Bone marrow (tissue), 2 donors: Measurements from ENCODE around the gene PITX1.
"Not testable (repeated sequence)": the region's sequence is repeated elsewhere in the genome, so short reads cannot be mapped to it uniquely, and the experiment has no call there.

ENCODE experiments used
- DNase-seq, 2 donors: peaks; one replicate each; lab custom pipeline; 2025; lab: John Stamatoyannopoulos, UW

Gene PITX1

GRCh38 chr5:135010502-135011354 is 23.3 kb downstream of the PITX1 start:
- DNase-seq, result no peak

DNA sequence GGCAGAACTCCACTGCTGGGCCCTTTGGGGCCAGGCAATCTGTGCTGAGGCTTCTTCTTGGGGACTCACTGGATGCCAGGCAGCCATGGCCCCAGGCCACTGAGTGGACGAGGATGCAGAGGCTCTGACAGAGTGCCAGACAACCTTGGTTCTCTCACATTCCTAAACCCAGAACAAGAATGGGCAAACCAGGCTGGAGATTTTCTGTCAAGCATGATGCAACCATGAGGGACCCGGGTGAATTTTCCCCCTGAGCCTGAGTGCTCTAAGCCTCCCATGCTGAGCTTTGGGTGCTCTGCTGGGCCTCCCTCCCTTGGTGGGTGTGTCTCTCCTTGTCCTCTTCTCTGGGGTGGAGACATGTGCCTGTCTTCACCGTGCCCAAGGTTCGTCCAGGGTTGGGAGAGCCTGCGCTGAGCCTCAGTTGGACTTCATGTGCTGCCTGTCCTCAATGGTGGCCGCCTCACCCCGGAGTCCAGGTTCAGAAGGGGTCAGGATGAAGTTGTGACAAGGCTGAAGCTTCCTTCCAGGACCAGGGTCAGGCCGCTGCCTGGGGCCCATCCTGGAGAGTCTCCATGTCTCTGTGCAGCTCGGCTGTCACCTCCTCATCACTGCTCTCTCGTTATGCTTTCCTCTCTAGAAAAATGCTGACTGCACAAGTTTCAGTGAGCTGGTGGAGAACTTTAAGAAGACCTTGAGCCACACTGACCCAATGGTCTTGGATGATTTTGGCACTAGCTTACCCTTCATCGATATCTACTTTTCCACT is 24.1 kb downstream of the PITX1 start:
- no peak for DNase-seq

- DNase-seq, result no peak
These were observed 24.9 kb downstream of the PITX1 start for GRCh38 chr5:135008981-135009735.

GRCh38 chr5:135008556-135008955 is 25.5 kb downstream of the PITX1 start:
- no peak for DNase-seq

DNA sequence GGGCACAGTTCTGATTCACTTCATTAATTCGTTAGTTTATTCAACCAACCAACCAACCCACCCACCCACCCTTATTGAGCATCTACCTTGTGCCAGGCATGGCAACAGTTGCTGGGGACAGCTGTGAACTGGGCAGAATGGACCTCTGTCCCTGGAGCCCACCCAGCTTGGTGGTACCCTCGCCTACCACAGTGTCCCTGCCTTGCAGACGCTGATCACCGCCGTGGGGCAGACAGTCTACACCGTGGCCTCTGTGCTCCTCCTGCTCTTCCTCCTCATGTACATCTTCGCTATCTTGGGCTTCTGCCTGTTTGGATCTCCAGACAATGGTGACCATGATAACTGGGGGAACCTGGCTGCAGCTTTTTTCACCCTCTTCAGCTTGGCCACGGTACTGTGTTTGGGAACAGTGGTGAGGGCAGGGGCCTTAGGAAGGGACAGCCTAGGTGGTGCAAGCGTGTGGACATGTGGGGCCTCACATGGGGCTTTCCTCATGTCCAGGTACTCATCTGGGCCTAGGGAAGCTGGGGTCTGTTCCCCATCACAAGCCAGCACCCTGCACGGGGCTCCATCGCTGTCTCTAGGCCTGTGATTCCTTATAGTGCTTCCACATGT is 26.2 kb downstream of the PITX1 start:
- DNase-seq, result no peak

DNA sequence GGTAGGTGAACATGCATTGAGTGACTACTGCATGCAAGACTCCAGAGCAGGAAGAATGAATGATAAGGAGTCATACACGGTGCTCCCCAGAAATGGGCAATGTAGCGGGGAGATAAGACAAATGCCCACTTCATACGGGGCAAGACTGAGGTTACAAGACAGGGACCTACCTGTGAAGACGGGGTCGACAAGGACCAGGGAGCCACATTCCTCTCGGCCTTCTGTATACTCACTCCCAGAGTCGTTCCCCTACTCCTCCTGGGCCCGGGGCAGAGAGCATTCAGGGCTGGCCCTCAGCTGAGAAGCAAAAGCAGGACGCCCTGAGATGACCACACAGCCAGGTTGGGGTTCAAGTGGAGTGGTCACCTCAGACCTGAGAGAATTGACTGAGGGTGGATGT is 26.7 kb downstream of the PITX1 start:
- DNase-seq, result no peak

DNA sequence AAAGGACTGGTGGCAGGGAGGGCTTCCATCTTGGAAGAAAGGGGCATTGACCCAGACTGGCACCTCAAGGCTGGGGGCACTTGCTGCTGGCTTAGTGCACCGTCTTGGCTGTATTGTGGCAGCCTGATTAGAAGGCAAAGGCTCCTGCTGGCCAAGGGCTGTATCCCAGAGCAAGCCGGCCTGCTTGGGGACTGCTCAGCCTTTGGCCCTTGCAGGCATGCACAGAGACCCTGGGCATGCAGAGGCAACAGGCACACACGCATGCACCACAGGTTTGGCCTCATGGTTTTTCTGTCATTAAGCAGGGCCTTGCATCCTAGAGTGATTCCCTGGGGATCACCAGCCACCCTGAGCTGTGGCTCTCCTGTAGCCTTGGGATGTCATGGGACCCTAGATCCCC is 29.0 kb downstream of the PITX1 start:
- no peak for DNase-seq

DNA sequence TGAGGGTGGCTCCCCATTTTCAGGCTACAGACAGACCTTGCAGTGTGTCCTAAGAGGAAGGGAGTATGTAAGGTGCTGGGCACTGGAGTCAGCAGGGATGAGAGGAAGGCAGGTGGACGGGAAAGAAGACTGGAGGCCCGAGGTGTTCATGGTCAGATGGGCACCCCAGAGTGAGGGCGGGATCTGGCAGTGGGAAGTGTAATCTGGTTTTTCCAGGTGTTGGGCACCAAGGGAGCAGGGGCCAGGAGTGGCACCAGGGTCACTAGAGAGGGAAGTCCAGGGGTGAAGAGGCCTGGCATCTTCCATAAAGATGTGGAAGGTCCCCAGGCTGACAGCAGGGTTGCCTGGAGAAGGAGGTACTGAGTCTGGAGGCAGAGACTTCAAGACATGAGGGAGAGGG is 29.7 kb downstream of the PITX1 start:
- DNase-seq, result no peak

DNA sequence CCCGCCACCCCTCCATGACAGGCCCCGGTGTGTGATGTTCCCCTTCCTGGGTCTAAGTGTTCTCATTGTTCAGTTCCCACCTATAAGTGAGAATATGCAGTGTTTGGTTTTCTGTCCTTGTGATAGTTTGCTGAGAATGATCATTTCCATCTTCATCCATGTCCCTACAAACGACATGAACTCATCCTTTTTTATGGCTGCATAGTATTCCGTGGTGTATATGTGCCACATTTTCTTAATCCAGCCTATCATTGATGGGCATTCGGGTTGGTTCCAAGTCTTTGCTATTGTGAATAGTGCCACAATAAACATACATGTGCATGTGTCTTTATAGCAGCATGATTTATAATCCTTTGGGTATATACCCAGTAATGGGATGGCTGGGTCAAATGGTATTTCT is 36.0 kb downstream of the PITX1 start:
- DNase-seq, result not testable (repeated sequence)

- DNase-seq, result no peak
These were observed 37.0 kb downstream of the PITX1 start for GRCh38 chr5:134997015-134997414.

GRCh38 chr5:134995850-134996402 is 38.1 kb downstream of the PITX1 start:
- DNase-seq, result no peak

- DNase-seq, result peak in 1 of 2 donors; percentile 1
These were observed 39.4 kb downstream of the PITX1 start for GRCh38 chr5:134994560-134995156.

DNA sequence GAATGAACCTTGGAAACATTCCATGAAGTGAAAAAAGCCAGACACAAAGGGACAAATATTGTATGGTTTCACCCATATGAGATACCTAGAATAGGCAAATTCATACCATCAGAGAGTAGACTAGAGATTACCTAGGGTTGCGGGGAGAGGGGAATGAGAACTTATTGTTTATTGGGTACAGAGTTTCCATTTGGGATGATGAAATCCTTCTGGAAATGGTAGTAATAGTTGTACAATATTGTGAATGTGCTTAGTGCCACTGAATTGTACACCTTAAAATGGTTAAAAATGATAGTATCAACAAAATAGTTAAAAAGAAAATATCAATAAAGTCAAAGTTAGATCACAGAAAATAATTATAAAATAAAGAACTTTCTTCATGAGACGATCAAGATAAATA is 40.9 kb downstream of the PITX1 start:
- DNase-seq, result no peak

GRCh38 chr5:134992148-134992547 is 41.9 kb downstream of the PITX1 start:
- DNase-seq, result no peak

DNA sequence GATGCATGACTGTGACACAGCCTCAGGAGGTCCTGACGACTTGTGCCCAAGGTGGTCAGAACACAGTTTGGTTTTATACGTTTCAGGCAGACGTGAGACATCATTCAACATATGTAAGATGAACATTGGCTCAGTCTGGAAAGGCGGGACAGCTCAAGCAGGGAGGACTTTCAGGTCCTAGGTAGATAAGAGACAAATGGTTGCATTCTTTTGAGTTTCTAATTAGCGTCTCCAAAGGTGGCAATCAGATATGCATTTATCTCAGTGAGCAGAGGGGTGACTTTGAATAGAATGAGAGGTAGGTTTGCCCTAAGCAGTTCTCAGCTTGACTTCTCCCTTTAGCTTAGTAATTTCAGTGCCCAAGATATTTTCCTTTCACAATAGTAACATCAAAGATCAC is 43.8 kb downstream of the PITX1 start:
- not testable (repeated sequence) for DNase-seq

GRCh38 chr5:134989266-134989830 is 44.7 kb downstream of the PITX1 start:
- no peak for DNase-seq

DNA sequence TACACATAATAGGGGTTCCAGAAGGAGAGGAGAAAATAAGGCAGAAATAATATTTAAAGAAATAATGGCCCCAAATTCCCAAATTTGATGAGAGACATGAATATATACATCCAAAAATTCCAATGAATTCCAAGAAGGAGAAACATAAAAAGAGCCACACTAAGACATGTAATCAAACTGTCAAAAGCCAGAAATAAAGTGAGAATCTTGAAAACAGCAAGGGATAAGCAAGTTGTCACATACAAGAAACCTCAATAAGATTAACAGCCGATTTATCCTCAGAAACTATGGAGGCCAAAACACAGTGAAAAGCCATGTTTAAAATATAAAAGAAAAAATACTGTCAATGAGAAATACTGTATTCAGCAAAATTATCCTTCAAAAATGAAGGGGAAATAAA is 51.8 kb downstream of the PITX1 start:
- no peak for DNase-seq

DNA sequence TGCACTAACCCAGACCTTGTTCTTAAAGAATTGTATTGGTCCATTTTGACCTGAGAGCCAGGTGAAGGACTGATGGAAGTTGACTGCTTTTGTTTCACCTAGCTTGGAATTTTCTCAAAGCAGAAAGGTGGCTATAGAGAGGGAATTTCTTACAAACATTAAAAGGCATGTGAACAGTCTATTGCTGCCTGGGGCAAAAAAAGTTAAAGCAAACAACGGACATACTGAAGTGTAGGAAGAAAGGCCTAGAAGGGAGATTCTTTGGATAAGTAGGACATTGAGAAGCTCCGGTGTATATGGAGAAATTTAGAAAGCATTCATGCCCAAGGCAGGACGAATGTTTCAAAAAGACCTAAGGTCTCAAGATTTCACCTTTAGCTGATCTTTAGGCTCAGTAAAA is 54.6 kb downstream of the PITX1 start:
- DNase-seq, result no peak
